ENCODE results near the gene NME1. TPM values are rescaled to one million over a fixed set of nuclear protein-coding genes. Genes with fewer than 3 reads are reported as not detected.
A peak's percentile ranks its signal among the peaks of the same experiment; 100 is the strongest.

NME1 gene
- total RNA-seq, 4 donors from 2014 or later = 8.7 to 50.4 (median 20.2) TPM

DNA sequence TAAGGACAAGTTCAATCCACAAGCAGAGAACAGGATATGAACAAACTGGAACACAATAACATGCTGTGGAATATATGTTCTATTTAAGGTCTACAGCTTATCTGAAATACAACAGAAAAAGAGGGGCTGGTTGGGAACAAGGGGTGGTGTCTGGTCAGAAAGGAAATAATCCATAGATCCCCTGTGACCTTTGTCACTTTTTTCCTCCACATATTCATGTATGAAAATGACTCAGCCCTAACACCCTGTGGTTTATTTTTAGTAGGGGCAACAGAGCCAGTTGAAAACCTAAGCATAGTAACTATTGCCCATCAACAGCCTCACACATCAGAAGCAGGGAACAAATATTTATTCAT, 20.4 kb upstream of the NME1 start:
- no peaks in the 10 kb centered on the region for H3K9me3 ChIP-seq
- TF ChIP-seq, protein P1, sequence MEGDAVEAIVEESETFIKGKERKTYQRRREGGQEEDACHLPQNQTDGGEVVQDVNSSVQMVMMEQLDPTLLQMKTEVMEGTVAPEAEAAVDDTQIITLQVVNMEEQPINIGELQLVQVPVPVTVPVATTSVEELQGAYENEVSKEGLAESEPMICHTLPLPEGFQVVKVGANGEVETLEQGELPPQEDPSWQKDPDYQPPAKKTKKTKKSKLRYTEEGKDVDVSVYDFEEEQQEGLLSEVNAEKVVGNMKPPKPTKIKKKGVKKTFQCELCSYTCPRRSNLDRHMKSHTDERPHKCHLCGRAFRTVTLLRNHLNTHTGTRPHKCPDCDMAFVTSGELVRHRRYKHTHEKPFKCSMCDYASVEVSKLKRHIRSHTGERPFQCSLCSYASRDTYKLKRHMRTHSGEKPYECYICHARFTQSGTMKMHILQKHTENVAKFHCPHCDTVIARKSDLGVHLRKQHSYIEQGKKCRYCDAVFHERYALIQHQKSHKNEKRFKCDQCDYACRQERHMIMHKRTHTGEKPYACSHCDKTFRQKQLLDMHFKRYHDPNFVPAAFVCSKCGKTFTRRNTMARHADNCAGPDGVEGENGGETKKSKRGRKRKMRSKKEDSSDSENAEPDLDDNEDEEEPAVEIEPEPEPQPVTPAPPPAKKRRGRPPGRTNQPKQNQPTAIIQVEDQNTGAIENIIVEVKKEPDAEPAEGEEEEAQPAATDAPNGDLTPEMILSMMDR (IDR thresholded peaks at IDR 0.05) = no peak
- no peak for TF ChIP-seq EP300 (IDR thresholded peaks at IDR 0.05; ENCODE audit: low read depth)
- no peak for TF ChIP-seq POLR2A (IDR thresholded peaks at IDR 0.05)
- no peak for TF ChIP-seq POLR2AphosphoS5 (IDR thresholded peaks at IDR 0.05)
- in situ Hi-C loops (cut with MboI; ENCODE audit: low pct_ligation_motif_present in 1 of 4, low pct_unique_long_range_greater_than_20kb in 1 of 4, low sequenced_read_pairs in 3 of 4) = no loop called here
- no peak for DNase-seq
- no peaks in the 10 kb centered on the region for H3K36me3 ChIP-seq
- no peak overlapping the region for H3K4me3 ChIP-seq
- H3K27me3 ChIP-seq = no peaks in the 10 kb centered on the region
- intact Hi-C loops (cut with DNase I; ENCODE audit: low total_unique reads) = no loop called here
- H3K27ac ChIP-seq = peak overlapping the region in 1 of 4 donors; percentile 35
- H3K4me1 ChIP-seq = peaks cover 0 to 30% (median 8%) of the 10 kb centered on the region in 4 donors

DNA sequence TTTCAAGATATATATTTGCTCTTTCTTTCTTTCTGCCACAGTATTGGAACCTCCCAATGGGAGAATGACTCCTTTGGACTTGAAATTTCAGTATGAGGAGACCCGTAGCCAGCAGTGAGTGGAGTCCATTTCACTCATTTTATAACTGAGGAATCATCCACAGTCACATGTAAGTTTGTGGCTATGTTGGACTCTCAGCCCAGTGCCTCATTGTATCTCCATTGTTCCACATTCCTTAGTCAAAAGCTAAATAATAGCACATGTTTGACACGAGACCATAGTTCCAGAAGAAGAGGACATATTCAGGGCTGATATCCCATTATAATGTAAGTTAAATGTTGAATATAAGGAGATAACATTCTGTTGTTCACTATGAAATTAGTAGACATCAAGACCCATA, 20.0 kb upstream of the NME1 start:
- peak overlapping the region in 1 of 4 donors; percentile 35 for H3K27ac ChIP-seq

DNA sequence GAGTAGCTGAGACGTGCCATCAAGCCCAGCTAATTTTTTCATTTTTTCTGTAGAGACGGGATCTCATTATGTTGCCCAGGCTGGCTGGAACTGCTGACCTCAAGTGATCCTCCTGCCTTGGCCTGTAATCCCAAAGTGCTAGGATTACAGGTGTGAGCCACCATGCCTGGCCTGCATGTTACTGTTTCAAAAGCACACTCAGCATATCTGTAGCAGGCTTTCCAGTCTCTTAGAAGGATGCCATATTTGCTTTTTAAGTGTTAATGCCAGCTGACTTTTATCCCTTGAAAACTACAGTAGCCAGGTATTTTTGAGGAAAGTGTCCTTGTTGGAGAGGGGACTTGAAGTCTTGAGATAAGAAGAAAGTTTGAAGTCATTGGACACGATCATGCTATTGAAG, 17.4 kb upstream of the NME1 start:
- in situ Hi-C loops (cut with MboI; ENCODE audit: low pct_ligation_motif_present in 1 of 4, low pct_unique_long_range_greater_than_20kb in 1 of 4, low sequenced_read_pairs in 3 of 4) (no loop called here), intact Hi-C loops (cut with DNase I; ENCODE audit: low total_unique reads) (no loop called here)
- WGBS, 2 donors (ENCODE audit: low coverage in 1 of 2) = 90 to 100% methylated on average over 1 to 3 of the region's 3 CpGs
- no peaks in the 10 kb centered on the region for H3K27me3 ChIP-seq
- H3K36me3 ChIP-seq = no peaks in the 10 kb centered on the region
- no peak for DNase-seq
- TF ChIP-seq, protein P1 (IDR thresholded peaks at IDR 0.05) = no peak
- TF ChIP-seq EP300 (IDR thresholded peaks at IDR 0.05; ENCODE audit: low read depth) = no peak
- no peak for TF ChIP-seq POLR2AphosphoS5 (IDR thresholded peaks at IDR 0.05)
- no peak for TF ChIP-seq POLR2A (IDR thresholded peaks at IDR 0.05)
- H3K9me3 ChIP-seq = no peaks in the 10 kb centered on the region
- H3K27ac ChIP-seq = no peak overlapping the region
- no peak overlapping the region for H3K4me3 ChIP-seq
- peaks cover 0 to 23% (median 8%) of the 10 kb centered on the region in 4 donors for H3K4me1 ChIP-seq

More for the DNA sequence above, 20.0 kb upstream of the NME1 start:
- TF ChIP-seq, protein P1 (IDR thresholded peaks at IDR 0.05) = no peak
- TF ChIP-seq POLR2AphosphoS5 (IDR thresholded peaks at IDR 0.05) (no peak), POLR2A (IDR thresholded peaks at IDR 0.05) (no peak), EP300 (IDR thresholded peaks at IDR 0.05; ENCODE audit: low read depth) (no peak)
- WGBS, 2 donors (ENCODE audit: low coverage in 1 of 2) = 76 to 79% methylated on average over 2 of the region's 2 CpGs
- Histone ChIP-seq H3K36me3 (no peaks in the 10 kb centered on the region), H3K9me3 (no peaks in the 10 kb centered on the region), H3K27me3 (no peaks in the 10 kb centered on the region), H3K4me3 (no peak overlapping the region), H3K4me1 (peaks cover 0 to 26% (median 8%) of the 10 kb centered on the region in 4 donors)
- DNase-seq = no peak
- in situ Hi-C loops (cut with MboI; ENCODE audit: low pct_ligation_motif_present in 1 of 4, low pct_unique_long_range_greater_than_20kb in 1 of 4, low sequenced_read_pairs in 3 of 4) = no loop called here
- intact Hi-C loops (cut with DNase I; ENCODE audit: low total_unique reads) = no loop called here

DNA sequence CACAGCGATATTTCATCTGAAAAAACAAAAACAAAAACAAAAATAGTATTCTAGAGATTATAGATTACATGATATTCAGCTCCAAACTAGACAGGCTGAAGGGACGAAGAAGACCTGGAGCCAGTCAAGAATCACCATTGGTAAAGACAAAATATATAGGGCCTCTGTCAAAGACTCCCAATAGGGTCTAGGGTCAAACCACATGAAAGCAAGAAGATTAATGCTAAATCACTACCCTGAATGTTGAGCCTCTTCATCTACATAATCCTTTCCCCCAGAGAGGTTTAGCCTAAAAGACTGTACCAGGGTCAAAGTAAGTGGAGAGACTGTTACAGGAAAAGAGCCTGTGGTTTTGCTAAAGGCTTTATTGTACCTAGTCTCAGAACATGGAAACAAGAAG, 10.8 kb upstream of the NME1 start:
- Histone ChIP-seq H3K4me1 (no peaks in the 10 kb centered on the region), H3K27ac (no peak overlapping the region), H3K9me3 (no peaks in the 10 kb centered on the region), H3K27me3 (no peaks in the 10 kb centered on the region), H3K36me3 (no peaks in the 10 kb centered on the region), H3K4me3 (no peak overlapping the region)
- in situ Hi-C loops (cut with MboI; ENCODE audit: low pct_ligation_motif_present in 1 of 4, low pct_unique_long_range_greater_than_20kb in 1 of 4, low sequenced_read_pairs in 3 of 4) (no loop called here), intact Hi-C loops (cut with DNase I; ENCODE audit: low total_unique reads) (no loop called here)
- no peak for TF ChIP-seq POLR2AphosphoS5 (IDR thresholded peaks at IDR 0.05)
- no peak for TF ChIP-seq POLR2A (IDR thresholded peaks at IDR 0.05)
- no peak for TF ChIP-seq EP300 (IDR thresholded peaks at IDR 0.05; ENCODE audit: low read depth)
- TF ChIP-seq, protein P1 (IDR thresholded peaks at IDR 0.05) = no peak
- DNase-seq = no peak
- WGBS, 2 donors (ENCODE audit: low coverage in 1 of 2) = 93% methylated on average over 2 of the region's 2 CpGs; no CpG with 5 or more reads in 1 of the 2 donors

Measured in transverse colon (tissue), 4 donors.